ENCODE results near the gene BLACAT1.

DNA sequence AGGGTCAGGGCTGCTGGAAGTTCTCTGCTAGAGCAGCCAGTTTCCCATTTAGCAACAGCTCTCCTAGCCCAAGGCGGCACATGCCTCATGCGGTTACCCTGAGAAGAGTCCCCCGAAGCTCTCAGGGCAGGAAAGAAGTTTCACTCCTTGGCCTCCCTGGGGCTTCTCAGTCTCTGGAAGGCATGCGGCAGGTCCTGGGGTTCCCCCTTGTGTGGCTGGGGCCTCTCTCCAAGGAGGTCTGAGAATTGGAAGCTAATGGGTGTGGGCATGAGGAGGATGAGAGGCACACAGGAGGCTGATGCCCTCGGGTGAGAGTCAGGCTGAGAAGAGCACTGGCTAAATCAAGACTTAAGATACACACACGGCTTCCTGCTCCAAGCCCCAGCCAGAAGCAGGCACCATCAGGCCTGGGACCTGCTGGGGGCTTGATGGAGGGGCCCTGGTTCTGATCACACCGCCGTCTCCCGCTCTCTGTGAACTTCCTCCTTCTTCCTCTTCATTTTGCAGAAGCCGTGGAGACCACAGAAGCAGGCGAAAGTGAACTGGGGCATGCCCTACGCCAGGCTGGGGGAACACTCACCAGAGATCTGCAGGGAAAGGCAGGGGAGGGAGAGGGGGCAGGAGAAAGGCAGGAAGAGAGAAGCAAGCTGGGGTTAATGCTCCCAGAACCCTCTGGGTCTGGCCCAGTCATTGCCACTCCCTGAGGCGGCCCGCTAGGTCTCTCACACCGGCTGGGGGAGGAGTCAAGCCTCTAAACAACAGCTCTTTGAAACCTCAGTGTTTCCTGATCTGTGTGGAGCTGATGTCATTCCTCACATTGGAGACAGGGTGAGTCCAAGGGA, 15.1 kb downstream of the BLACAT1 start:
- TF ChIP-seq, protein P1, sequence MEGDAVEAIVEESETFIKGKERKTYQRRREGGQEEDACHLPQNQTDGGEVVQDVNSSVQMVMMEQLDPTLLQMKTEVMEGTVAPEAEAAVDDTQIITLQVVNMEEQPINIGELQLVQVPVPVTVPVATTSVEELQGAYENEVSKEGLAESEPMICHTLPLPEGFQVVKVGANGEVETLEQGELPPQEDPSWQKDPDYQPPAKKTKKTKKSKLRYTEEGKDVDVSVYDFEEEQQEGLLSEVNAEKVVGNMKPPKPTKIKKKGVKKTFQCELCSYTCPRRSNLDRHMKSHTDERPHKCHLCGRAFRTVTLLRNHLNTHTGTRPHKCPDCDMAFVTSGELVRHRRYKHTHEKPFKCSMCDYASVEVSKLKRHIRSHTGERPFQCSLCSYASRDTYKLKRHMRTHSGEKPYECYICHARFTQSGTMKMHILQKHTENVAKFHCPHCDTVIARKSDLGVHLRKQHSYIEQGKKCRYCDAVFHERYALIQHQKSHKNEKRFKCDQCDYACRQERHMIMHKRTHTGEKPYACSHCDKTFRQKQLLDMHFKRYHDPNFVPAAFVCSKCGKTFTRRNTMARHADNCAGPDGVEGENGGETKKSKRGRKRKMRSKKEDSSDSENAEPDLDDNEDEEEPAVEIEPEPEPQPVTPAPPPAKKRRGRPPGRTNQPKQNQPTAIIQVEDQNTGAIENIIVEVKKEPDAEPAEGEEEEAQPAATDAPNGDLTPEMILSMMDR (IDR thresholded peaks at IDR 0.05) = no peak
- TF ChIP-seq POLR2A (IDR thresholded peaks at IDR 0.05) = peak in 1 of 4 donors; percentile 33
